B cell (primary cell): Measurements from ENCODE around the gene STAG1. TPM values are rescaled to one million over a fixed set of nuclear protein-coding genes. Genes with fewer than 3 reads are reported as not detected.

ENCODE experiments used
- ATAC-seq: fragments of 200-7000 bp; cut with Tn5 transposase; one replicate; pipeline ENCODE4 v1.10.0; 2021; ENCODE audit warnings: low read depth, mild to moderate bottlenecking, moderate number of reproducible peaks, moderate library complexity
- CTCF ChIA-PET: fragments of 350-600 bp; sonication (Branson Sonifier 250); formaldehyde crosslinking; loops from one replicate; lab custom pipeline; 2021; ENCODE audit warnings: antibody characterized with exemption, inconsistent platforms; lab: Charles Lee
- POLR2A ChIA-PET: fragments of 350-600 bp; sonication (Branson Sonifier 250); formaldehyde crosslinking; loops from one replicate; lab custom pipeline; 2021; ENCODE audit warnings: antibody characterized with exemption; lab: Charles Lee
- DNase-seq: peaks from one replicate; pipeline ENCODE4 v3.0.0; 2013
- H2AFZ ChIP-seq: 2 replicates; pipeline ENCODE4 v1.6.1; 2012; ENCODE audit warnings: mild to moderate bottlenecking, low read depth, low read length; ENCODE audit not compliant: insufficient read depth, poor library complexity, severe bottlenecking
- H3K27ac ChIP-seq, 2 donors: 1 replicate in 1 of 2; 2 replicates in 1 of 2; pipeline ENCODE4 v1.5.1; 2012 to 2013; ENCODE audit warnings: low read length in 2 of 2, mild to moderate bottlenecking in 2 of 2, moderate library complexity in 1 of 2
- H3K27me3 ChIP-seq, 4 experiments: fragments of 200-600 bp in 1 of 4; sonication (generic) in 1 of 4; replicated peaks in 1 of 4; 1 replicate in 2 of 4; 2 replicates in 2 of 4; pipeline versions ENCODE4 v1.6.1 to v1.7.0; 2013 to 2016; ENCODE audit warnings: low read length in 3 of 4, mild to moderate bottlenecking in 2 of 4, mixed read lengths in 1 of 4, moderate library complexity in 1 of 4; ENCODE audit not compliant: insufficient read depth in 4 of 4, control insufficient read depth in 3 of 4; ENCODE audit errors: control extremely low read depth in 1 of 4
- H3K36me3 ChIP-seq, 2 experiments: replicated peaks in 1 of 2; 1 replicate in 1 of 2; 2 replicates in 1 of 2; pipeline versions ENCODE4 v1.6.1 to v1.7.1; 2013; ENCODE audit warnings: low read length in 1 of 2; ENCODE audit not compliant: insufficient read depth in 2 of 2, control insufficient read depth in 1 of 2; ENCODE audit errors: control extremely low read depth in 1 of 2, extremely low read depth in 1 of 2
- H3K4me1 ChIP-seq, 2 donors: fragments of 200-600 bp in 1 of 2; sonication (generic) in 1 of 2; 1 replicate in 1 of 2; 2 replicates in 1 of 2; pipeline versions ENCODE4 v1.5.1 to v1.6.1; 2013 to 2017; ENCODE audit warnings: low read length in 2 of 2; ENCODE audit not compliant: control insufficient read depth in 2 of 2, insufficient read depth in 2 of 2
- H3K4me2 ChIP-seq: replicated peaks from 2 replicates; pipeline ENCODE3; 2012; ENCODE audit warnings: mild to moderate bottlenecking, low read depth, low read length; ENCODE audit not compliant: poor library complexity, severe bottlenecking
- H3K4me3 ChIP-seq, 5 experiments: fragments of 200-600 bp in 1 of 5; sonication (generic) in 1 of 5; 1 replicate in 3 of 5; 2 replicates in 2 of 5; pipeline versions ENCODE4 v1.5.1 to v1.7.0; 2011 to 2016; ENCODE audit warnings: low read length in 4 of 5, mild to moderate bottlenecking in 4 of 5, low read depth in 2 of 5, control low read depth in 1 of 5, moderate library complexity in 1 of 5; ENCODE audit not compliant: insufficient read depth in 1 of 5; ENCODE audit errors: control extremely low read depth in 1 of 5, extremely low read depth in 1 of 5
- H3K79me2 ChIP-seq: fragments of 200-600 bp; sonication (generic); one replicate; pipeline ENCODE4 v1.6.0; 2016; ENCODE audit warnings: low read length; ENCODE audit not compliant: control insufficient read depth, insufficient read depth
- H3K9ac ChIP-seq: fragments of 200-600 bp; sonication (generic); 2 replicates; pipeline ENCODE4 v1.6.1; 2017; ENCODE audit warnings: mild to moderate bottlenecking, low read length, moderate library complexity
- H3K9me3 ChIP-seq, 3 donors: one replicate each; pipeline versions ENCODE4 v1.6.1 to v1.7.1; 2013; ENCODE audit warnings: low read length in 2 of 3; ENCODE audit not compliant: control insufficient read depth in 2 of 3, insufficient read depth in 1 of 3; ENCODE audit errors: control extremely low read depth in 1 of 3
- H4K20me1 ChIP-seq: 2 replicates; pipeline ENCODE4 v1.6.0; 2012; ENCODE audit warnings: mild to moderate bottlenecking, low read length; ENCODE audit not compliant: insufficient read depth, control insufficient read depth, poor library complexity, severe bottlenecking
- H3K27ac Mint-ChIP-seq: one replicate; pipeline ENCODE4 v1.8.0; 2021; ENCODE audit warnings: mixed read lengths
- H3K27me3 Mint-ChIP-seq: one replicate; pipeline ENCODE4 v1.8.0; 2021; ENCODE audit warnings: mixed read lengths
- H3K4me1 Mint-ChIP-seq: one replicate; pipeline ENCODE4 v1.8.0; 2021; ENCODE audit warnings: mixed read lengths
- H3K4me3 Mint-ChIP-seq: one replicate; pipeline ENCODE4 v1.8.0; 2021; ENCODE audit warnings: mixed read lengths
- H3K9me3 Mint-ChIP-seq: one replicate; pipeline ENCODE4 v1.8.0; 2022; ENCODE audit warnings: mixed read lengths; ENCODE audit not compliant: insufficient read depth
- CTCF ChIP-seq: fragments of 200-600 bp; IDR thresholded peaks from one replicate; pipeline ENCODE4 v1.8.0; 2022; ENCODE audit warnings: antibody characterized with exemption, mild to moderate bottlenecking
- EZH2 ChIP-seq: IDR thresholded peaks from 2 replicates; pipeline ENCODE4 v1.6.1; 2012; ENCODE audit warnings: borderline replicate concordance, low read depth, mild to moderate bottlenecking, moderate library complexity, low read length; ENCODE audit not compliant: insufficient read depth, poor library complexity, severe bottlenecking
- WGBS: methylation state at CpG from one replicate; pipeline ENCODE4 v1.1.5; 2013; ENCODE audit warnings: missing lambda C conversion rate; ENCODE audit not compliant: insufficient coverage; 5-methylcytosine and 5-hydroxymethylcytosine counted together
- intact Hi-C: fragments of 100-400 bp; cut with micrococcal nuclease; formaldehyde crosslinking; loops from one replicate; pipeline ENCODE4 v1.10.0; 2022
- polyA plus RNA-seq: library from polyadenylated mRNA; depleted of rRNA; stranded (reverse); fragments of >200 nt; gene quantifications from 2 replicates; pipeline ENCODE4 v1.2.3, GENCODE V29; 2012
- total RNA-seq, 2 donors: library from RNA; stranded (reverse); fragments of 120-200 nt in 1 of 2; gene quantifications; 1 replicate in 1 of 2; 2 replicates in 1 of 2; pipeline versions ENCODE4 v1.2.3 to v1.2.4, GENCODE V29; 2013 to 2022

Gene STAG1
- total and polyA plus RNA-seq, 2 donors (not counting 1 experiment from before 2014, with no cell fraction given), result 9.2 to 77.0 TPM

GRCh38 chr3:136735103-136735502 lies 17.1 kb downstream of the STAG1 start:
- Histone ChIP-seq H3K4me1 (peaks cover 14 to 37% of the 10 kb centered on the region in 2 donors), H3K9ac (no peak overlapping the region), H3K27me3 (no peaks in the 10 kb centered on the region), H3K79me2 (peaks cover 100% of the 10 kb centered on the region), H3K9me3 (no peaks in the 10 kb centered on the region), H2AFZ (no peak overlapping the region), H3K36me3 (no peaks in the 10 kb centered on the region), H4K20me1 (peaks cover 86% of the 10 kb centered on the region), H3K4me2 (no peak overlapping the region), H3K4me3 (no peak overlapping the region), H3K27ac (no peak overlapping the region)
- H3K27ac Mint-ChIP-seq, result no peak overlapping the region
- H3K4me3 Mint-ChIP-seq, result no peak overlapping the region
- no peaks in the 10 kb centered on the region for H3K27me3 Mint-ChIP-seq
- 97% methylated on average over 3 of the region's 3 CpGs for WGBS
- DNase-seq (no peak), ATAC-seq (no peak)
- TF ChIP-seq CTCF (no peak), EZH2 (no peak)
- H3K4me1 Mint-ChIP-seq, result peaks cover 45% of the 10 kb centered on the region
- CTCF ChIA-PET, result interaction anchor here (0.7 to 1.5 kb wide), 4 partner anchors 14 to 661 kb away, joined by 3 to 4 read pairs (median 3); no protein-coding TSS in a partner anchor
- intact Hi-C loops, result no loop called here
- no peaks in the 10 kb centered on the region for H3K9me3 Mint-ChIP-seq
- POLR2A ChIA-PET, result no interaction called here

GRCh38 chr3:136734382-136735070 lies 17.7 kb downstream of the STAG1 start:
- H3K36me3 ChIP-seq, result no peaks in the 10 kb centered on the region
- H3K9me3 ChIP-seq, result no peaks in the 10 kb centered on the region
- CTCF ChIA-PET, result interaction anchor here (0.7 to 1.5 kb wide), 3 partner anchors 15 to 661 kb away, joined by 3 to 4 read pairs (median 3); no protein-coding TSS in a partner anchor
- no peak overlapping the region for H3K27ac ChIP-seq
- 84% methylated on average over 2 of the region's 3 CpGs for WGBS
- peaks cover 86% of the 10 kb centered on the region for H4K20me1 ChIP-seq
- Mint-ChIP-seq H3K27me3 (no peaks in the 10 kb centered on the region), H3K4me3 (no peak overlapping the region), H3K27ac (no peak overlapping the region), H3K9me3 (no peaks in the 10 kb centered on the region), H3K4me1 (peaks cover 47% of the 10 kb centered on the region)
- no peak overlapping the region for H3K9ac ChIP-seq
- no peak overlapping the region for H3K4me3 ChIP-seq
- no peaks in the 10 kb centered on the region for H3K27me3 ChIP-seq
- intact Hi-C loops, result no loop called here
- DNase-seq (no peak), ATAC-seq (no peak)
- no peak overlapping the region for H3K4me2 ChIP-seq
- TF ChIP-seq EZH2 (no peak), CTCF (peak; percentile 19)
- H3K79me2 ChIP-seq, result peaks cover 99% of the 10 kb centered on the region
- H2AFZ ChIP-seq, result no peak overlapping the region
- H3K4me1 ChIP-seq, result peaks cover 17 to 38% of the 10 kb centered on the region in 2 donors
- POLR2A ChIA-PET, result no interaction called here
